ENCODE results near the gene CABLES2.

GRCh38 chr20:62386383-62387218 is 20.5 kb downstream of the CABLES2 start, which contains the start of gene RPS21:
- TF ChIP-seq GATA3 (IDR thresholded peaks at IDR 0.05; ENCODE audit: low read depth, low read length) = no peak
- TF ChIP-seq GATA2 (IDR thresholded peaks at IDR 0.05; ENCODE audit: low read depth, low read length) = no peak

Measured in SH-SY5Y (cell line).